HG02938 (cell line): ENCODE data around the gene PLEKHD1.
A peak's percentile ranks its signal among the peaks of the same experiment; 100 is the strongest.
"Not testable (repeated sequence)": the region's sequence is repeated elsewhere in the genome, so short reads cannot be mapped to it uniquely, and the experiment has no call there.

ENCODE experiments used
- ATAC-seq: cut with Tn5 transposase; IDR thresholded peaks from one replicate; pipeline ENCODE4 v1.9.1; 2021; ENCODE audit warnings: mild to moderate bottlenecking, moderate library complexity; ENCODE audit not compliant: unreplicated experiment

PLEKHD1 gene

DNA sequence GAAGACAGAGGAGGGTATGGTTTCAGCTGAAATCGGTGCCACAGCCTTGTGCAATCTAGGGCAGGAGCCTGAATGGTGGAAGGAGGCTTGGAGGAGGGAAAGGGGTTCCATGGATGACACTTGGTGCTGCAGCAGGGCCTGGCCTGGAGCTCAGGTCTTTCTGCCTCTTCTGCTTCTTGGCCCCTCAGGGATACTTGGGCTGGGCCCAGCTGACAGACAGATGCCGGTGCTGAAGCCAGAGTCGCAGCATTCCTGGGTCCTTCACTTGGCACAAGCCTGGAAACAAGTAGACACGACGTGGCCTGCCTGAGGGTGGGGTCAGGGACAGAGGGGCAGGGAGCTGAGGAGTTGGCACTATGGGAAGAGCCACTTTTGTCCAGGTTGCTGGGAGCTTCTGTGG is 4.4 kb upstream of the PLEKHD1 start:
- ATAC-seq = no peak

DNA sequence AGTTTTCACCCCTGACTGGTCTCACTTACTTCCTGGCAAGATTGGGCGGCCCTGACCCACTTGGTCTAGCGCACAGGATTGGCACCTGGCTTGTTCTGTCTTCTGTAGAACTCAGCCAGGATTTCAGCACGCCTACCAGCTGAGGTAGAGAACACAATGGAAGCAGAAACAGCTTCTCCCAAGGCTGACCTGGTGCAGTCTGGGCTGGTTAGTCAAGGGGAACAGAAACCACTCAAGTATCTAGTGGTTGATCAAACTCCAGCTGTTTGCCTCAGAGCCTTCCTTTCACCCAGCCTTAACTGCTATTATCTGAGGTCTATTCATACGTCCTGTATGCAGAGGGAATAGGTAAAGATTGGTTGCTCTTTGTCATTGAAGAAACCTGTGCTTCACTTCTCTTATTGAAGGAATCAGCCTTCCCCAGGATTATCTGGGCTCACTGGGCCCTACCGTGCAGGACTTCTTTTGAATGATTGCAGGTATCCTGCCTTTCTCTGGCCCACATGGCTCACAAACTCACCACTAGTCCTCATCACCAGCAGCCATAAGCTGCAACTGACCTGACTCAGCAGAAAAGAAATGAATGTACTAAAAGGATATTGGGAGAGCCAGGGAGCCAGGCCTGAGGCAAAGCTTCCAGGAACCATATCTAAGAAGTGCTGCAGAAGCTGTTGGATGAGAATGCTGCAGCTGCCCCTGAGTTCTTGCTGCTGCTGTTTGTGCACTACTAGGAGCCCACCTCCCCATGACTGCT is 2.5 kb upstream of the PLEKHD1 start:
- peak; percentile 92 for ATAC-seq

DNA sequence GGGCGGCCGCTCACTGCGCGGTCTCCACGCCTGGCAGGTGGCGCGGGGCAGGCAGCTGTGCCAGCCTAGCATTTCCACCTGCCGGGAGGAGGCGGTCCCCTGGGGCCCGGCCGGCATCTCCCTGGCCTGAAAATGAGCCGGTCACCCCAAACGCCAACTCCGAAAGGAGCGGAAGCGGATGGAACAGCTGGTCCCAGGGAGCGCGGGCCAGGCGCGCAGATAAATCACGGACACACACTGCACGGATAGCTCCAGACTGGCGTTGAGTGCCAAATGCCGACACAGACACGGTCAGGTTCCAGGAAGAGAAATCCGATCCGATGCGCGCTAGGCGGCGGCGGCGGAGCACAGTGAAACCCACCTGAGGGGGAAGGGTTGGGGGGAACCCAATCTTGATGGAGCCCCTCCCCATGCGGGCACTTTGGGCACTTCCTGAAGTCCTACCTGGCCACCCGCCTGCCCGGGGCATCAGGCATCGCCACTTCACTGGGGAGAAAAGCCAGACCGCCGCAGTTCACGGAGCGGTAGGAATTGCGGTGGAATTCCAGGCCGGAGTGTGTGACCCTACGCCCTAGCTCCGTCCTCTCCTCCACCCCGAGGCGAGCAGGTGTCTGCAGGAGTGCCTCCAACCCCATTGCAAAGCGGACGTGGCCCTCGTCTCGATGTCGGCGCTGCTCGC is 624 bp upstream of the PLEKHD1 start:
- ATAC-seq = no peak

DNA sequence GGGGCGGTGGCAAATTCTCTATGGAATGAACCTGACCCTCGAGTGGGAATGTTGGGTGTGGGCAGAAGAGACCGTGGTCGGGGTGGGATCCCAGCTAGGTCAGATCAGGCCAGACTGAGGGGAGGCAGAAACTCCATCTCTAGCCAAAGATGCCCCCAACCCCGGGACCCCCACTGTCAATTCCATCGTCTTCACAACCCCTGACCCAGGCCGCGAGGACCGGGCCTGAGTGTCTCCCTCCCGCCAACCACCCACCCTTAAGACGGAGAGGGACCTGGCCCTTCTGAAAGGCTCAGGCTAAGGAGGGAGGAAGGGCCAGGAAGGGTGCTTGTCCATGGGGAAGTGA is 760 bp downstream of the PLEKHD1 start:
- ATAC-seq = no peak

DNA sequence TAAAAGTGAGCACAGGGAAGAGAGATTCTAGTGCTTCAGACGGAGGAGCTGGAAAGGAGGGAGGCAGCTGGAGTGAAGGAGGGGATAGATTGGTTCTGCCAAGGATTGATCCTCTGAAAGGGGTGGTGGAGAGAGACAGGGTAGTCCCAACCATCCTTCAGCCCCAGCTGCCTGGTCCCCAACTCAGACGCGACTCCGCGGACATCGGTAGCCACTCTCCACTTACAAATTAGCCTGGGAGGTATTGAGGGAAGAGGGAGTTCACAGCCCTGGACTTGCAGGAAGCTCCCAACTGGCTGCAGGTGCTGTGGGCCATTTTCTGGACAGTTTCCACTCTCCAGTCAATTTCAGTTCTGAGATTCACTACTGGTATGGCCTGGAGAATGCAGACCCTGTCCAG is 1.2 kb downstream of the PLEKHD1 start:
- ATAC-seq = no peak

DNA sequence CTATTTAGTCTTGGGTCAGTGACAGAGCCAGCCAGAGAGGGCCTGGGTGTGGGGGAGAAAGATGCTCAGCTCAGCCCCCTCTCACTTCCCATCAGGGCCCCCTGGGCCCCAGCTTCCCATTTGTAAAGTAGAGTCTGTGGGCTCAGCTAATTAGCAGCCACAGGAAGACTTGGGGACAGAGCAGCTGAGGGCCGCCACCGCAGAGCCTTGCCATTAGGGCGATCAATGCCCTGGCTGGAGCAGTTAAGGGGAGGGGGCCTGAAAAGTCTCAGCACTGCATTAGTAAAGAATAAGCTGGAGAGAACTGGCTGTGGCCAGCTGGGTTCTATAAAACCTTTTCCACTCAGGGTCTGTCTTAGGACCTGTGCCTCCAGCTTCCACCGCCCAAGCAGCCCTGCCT is 2.7 kb downstream of the PLEKHD1 start:
- no peak for ATAC-seq

DNA sequence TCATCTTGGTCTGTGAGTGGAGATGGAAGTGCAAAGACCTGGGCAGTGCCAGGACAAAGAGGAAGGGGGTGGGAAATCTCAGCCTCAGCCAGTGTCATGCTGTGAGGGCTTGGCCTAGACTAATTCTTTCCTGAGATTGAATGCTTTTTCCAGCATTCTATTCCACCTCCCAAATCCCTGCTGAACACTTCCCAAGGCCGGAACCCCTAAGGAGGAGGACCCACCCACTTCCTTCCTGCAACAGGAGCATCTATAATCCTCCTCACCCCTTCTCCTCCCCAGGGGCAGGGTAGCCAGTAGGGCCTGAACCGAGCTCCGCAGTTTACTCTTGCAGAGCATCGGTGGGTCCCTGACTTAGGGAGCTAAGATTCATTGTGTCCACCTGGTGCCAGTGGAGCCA is 3.2 kb downstream of the PLEKHD1 start:
- ATAC-seq = no peak

DNA sequence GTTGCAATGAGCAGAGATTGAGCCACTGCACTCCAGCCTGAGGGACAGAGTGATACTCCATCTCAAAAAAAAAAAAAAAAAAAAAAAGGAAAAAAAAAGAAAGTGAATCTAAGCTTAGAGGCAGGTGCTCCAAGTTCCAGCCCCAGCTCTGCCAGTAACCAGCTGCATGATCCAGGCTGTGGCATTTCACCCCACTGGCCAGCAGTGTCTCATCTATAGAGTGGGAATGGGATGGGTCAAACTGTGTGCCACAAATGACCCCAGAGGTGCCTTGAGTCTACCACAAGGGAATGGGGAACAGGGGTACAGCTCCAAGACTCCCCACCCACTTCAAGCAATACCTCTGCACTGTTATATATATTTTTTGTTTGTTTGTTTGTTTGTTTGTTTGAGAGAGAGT is 5.0 kb downstream of the PLEKHD1 start:
- ATAC-seq = no peak

DNA sequence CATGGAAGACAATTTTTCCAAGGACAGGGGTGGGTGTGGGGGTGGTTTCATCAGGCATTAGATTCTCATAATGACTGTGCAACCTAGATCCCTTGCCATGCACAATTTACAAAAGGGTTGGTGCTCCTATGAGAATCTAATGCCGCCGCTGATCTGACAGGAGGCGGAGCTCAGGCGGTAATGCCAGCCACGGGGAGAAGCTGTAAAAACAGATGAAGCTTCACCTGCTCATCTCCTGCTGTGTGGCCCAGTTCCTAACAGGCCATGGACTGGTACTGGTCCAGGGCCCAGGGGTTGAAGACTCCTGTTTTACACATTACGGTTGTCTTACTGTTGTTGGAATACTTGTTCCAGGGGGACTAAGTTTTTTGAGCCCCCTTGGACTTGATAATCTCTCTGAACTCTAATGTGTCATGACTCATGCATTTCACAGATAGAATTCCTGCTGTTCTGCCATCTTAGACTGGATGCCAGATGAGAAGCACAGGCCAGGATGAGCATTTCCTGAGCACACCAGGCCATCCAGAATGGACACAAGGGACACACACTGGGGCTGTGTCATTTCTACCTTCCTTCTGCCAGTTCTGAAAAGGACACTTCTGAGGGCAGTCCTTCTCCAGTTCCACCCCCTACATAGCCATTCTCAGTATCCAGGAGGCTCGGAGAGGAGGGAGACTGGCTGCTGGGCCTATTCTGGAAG is 5.8 kb downstream of the PLEKHD1 start:
- no peak for ATAC-seq

DNA sequence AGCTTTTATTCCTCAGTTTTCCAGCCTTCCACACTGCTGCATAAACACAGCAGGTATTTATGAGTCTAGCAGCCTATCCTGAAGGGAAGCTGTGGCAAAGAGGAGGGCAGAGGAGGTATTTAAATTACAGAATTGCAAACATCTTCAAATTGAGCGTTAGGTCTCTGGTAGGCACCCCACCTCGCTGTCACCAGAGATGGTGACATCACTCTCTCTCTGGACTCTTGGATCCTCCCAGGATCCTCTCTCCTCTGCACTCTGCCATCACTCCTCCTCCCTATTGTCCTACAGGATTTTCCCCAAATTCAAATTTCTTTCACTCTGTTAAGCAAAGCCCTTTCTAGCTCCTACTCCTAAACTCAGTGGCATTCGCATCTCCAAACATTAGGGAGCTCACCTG is 6.7 kb downstream of the PLEKHD1 start:
- no peak for ATAC-seq

DNA sequence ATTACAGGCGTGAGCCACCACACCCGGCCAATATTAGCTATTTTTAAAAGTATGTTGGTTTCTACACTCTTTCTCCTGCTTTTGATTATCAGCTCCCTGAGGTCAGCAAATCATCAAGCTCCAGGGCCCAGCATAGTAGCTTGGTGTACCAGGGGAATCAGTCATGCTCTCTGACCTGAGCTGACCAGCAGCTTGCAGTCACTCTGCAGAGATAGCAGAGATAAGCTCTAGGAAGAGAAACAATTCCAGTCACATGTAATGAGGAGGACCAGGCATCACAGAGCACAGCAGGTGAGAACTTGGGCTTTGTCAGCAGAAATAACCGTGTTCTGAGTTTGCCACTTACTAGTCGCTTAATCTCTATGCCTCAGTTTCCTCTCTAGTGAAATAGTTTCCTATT is 8.5 kb downstream of the PLEKHD1 start:
- no peak for ATAC-seq

DNA sequence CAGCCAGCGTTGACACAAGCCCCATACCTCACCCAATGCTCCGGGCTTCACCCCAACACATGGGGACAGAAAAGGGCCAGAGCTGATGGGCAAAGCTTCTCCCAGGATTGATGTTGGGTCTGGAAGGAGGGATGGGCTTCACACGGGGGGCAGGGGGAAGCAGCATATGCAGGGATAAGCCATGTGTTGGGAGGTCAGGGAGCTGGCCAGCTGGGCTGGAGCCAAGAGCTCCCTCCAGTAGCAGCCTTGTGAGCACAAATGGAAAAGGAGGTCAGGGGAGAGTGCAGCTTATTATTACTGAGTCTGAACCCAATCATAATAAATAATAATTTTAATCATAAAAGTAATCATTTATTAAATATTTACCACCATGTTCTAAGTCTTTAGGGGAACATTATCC is 9.3 kb downstream of the PLEKHD1 start:
- no peak for ATAC-seq

DNA sequence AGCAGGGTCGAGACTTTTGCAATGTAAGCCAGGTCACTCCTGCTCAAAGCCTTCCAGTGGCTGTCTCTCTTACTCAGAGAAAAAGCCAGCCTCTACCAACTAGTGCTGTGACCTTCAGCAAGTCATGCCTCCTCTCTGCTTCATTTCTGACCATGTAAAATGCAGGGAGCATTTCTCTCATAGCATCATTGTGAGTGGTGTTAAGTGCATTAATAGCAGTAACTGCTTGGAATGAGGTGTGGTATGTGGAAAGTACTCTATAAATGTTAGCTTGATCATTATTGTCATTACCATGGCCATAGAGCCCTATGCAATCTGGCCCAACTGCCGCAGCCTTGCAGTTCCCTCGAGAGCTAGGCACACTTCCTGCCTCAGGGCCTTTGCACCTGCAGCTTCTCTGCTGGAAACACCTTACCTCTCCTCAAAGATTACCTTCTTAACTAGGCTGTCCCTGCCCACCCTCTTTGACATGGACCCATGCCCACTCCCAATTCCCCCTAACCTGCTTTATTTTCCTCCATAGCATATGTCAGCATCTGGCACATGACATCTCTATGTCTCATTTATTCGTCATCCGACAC is 10.9 kb downstream of the PLEKHD1 start:
- ATAC-seq = no peak

DNA sequence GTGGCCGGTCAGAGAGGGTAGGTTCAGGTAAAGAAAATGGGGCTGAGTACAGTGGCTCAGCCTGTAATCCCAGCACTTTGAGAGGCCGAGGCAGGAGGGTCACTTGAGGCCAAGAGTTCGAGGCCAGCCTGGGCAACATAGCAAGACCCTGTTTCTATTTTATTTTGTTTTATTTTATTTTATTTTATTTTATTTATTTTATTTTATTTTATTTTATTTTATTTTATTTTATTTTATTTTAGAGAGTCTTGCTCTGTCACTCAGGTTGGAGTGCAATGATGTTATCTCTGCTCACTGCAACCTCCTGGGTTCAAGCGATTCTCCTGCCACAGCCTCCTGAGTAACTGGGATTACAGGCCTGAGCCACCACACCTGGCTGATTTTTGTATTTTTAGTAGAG is 13.3 kb downstream of the PLEKHD1 start:
- ATAC-seq = not testable (repeated sequence)

DNA sequence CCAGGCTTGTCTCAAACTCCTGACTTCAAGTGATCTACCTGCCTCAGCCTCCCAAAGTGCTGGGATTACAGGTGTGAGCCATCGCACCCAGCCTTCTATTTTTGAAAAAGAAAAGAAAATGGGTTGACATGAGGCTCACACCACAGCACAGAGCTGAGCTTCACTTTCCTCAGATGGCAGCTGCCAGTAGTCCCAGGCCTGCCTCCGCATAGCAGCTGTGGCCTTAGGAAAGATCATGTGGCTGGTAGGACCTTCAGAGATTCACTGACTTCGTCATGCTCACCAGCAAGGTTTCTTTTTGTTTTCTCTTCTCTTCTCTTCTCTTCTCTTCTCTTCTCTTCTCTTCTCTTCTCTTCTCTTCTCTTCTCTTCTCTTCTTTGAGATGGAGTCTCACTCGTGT is 13.8 kb downstream of the PLEKHD1 start:
- ATAC-seq = not testable (repeated sequence)

DNA sequence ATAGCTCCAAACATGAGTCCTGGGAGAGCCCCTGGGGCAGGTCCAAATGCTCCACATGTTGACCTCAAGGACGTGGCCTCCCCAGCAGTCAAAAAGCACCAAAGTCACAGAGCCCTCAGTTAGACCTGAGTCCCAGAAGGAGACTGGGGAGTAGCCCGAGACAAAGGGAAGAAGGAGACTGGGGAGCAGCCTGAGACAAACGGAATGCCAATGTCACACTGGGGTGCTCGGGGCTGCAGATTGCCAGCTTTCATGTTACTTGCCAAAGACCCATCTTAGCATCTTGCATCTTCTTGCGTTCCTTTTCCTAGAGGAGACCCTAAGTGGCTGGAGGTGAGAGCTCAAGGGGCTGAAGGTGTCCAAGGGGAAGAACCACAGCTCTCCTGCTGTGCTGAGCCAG is 14.9 kb downstream of the PLEKHD1 start:
- ATAC-seq = no peak

DNA sequence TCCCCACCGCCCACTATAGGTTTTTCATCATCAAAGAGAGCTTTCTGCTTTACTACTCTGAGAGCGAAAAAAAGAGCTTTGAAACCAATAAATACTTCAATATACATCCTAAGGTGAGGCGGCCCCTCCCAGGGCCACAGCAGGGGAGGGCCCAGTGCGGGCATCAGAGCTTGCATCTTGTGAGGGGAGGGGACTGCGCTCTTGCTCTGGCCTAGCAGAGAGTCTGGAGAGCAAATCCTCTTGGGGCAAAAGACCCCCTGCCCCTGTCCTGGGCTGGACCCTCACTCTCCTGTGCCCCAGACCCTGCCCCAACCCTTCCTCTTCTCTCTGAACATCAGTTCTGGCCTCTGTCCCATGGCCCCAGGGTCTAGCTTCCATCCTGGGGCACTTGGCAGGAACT is 15.6 kb downstream of the PLEKHD1 start:
- ATAC-seq = no peak

DNA sequence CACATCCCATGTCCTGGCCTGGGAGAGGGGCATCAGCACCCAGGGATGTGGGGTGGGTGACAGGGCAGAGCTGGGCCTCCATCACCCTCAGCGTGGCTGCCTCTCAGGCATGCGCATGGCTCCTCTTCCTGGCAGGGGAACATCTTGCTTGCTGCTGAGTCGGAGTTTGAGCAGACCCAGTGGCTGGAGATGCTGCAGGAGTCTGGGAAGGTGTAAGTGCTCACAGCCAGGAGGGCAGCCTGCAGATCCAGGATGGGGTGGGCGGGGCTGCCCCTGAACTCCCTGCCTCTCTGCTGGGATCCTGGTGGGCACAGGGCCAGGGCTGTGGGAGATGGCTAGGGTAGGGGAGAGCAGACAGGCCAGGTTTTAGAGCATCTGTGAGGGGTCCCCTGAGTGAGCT is 16.2 kb downstream of the PLEKHD1 start:
- no peak for ATAC-seq

DNA sequence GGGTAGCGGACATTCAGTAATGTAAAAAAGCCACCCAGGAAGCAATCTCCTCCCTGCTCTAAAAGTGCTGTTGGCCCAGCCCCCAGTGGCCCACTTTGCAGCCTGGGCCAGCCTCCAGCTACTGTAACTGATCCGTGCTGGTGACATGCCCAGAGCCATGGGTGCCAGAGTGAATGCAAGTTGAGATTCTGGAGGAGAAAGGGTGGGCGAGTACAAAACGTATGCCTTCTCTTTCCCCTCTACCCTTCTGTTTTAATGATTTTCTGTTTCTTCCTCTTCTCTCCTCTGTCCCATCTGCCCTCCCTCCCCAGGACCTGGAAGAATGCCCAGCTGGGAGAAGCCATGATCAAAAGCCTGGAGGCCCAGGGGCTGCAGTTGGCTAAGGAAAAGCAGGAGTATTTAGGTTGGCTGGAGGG is 16.9 kb downstream of the PLEKHD1 start:
- no peak for ATAC-seq

DNA sequence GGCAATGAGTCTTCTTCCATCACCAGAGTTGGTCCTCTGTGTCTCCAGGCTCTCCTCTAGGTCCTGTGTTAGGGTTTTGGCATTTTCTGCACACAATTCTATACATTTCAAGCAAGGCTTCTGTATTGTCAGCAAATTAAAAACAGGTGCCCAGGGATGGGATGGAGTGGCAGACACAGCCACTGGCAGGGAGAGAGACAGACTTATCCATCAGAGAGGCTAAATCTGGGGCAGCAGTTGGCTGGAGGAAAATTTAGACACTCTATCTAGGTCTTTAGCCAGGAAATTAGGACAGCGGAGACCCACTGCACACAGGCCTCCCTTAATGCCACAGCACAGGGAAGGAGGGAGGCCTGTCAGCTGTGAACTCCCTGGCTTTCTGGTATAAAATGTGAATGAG is 20.2 kb downstream of the PLEKHD1 start:
- ATAC-seq = no peak

DNA sequence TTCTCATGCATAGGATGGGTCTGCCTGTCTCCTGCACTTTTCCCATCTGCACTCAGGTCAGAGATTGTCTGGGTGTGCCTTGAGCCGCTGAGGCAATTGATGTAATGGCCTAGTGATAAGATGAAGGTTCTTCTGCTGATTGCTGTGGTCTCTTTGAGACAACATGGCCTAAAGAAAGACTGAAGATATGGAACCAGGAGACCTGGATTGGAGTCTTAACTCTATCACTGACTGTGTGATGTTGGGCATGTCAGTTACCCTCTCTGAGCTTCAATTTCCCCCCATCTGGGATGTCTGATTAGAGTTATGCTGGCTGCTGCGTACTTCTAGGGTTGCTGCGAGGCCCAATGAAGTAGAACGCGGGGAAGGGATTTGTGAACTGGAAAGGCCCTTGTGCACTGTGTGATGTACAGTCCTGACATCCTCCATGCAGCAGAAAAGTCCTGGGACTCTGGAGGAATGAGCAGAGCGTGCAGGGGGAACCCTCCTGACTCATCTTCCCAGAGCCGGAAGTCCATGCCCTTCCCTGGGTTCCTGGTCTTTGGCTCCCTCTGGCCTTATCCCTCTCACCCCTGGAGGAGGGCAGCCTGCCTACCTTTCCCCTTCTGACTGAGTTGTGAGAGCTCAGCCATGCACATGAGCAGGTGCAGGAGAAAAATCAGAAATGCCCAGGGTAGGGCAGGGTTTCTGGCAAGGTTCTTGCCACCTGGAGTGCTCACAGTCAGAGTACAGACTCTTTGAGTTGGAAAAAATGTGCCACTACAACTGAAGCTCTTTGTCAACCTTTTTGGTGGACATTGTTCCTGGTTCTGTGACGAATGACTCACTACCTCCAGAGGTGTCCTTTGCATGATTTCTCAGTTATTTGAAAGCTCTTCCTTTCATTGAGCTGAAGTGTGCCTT is 21.1 kb downstream of the PLEKHD1 start:
- ATAC-seq = no peak
